SK-N-SH (cell line): ENCODE data around the gene MED27. TPM values are rescaled to one million over a fixed set of nuclear protein-coding genes. Genes with fewer than 3 reads are reported as not detected.

Experiments
- CTCF ChIA-PET: fragments of 300-600, 350-600 bp; formaldehyde crosslinking; extraction: SDS; loops from one replicate; lab custom pipeline; 2021; lab: Yijun Ruan, JAX
- POLR2A ChIA-PET: fragments of 350-600 bp; sonication (Branson Sonifier 250); formaldehyde crosslinking; extraction: SDS; loops from one replicate; lab custom pipeline; 2020; ENCODE audit warnings: antibody characterized with exemption, inconsistent platforms; lab: Yijun Ruan, JAX
- DNase-seq: peaks from one replicate; pipeline ENCODE4 v3.0.0; 2012
- H2AFZ ChIP-seq: fragments of 200-600 bp; sonication (generic); 2 replicates; pipeline ENCODE4 v1.8.1; 2016; ENCODE audit warnings: antibody characterized with exemption, mild to moderate bottlenecking, low read depth
- H3F3A ChIP-seq: fragments of 200-600 bp; sonication (generic); replicated peaks from 2 replicates; pipeline ENCODE3; 2016; ENCODE audit warnings: antibody characterized with exemption, mild to moderate bottlenecking; ENCODE audit not compliant: insufficient read depth
- H3K27ac ChIP-seq, 2 experiments: fragments of 200-500 bp in 1 of 2; fragments of 200-600 bp in 1 of 2; sonication (Bioruptor generic) in 1 of 2; sonication (generic), shearing (Covaris generic) in 1 of 2; 2 replicates each; pipeline versions ENCODE4 v1.5.1 to v1.6.1; 2014 to 2016; ENCODE audit warnings: low read depth in 2 of 2, inconsistent platforms in 1 of 2, low read length in 1 of 2, mild to moderate bottlenecking in 1 of 2, mixed read lengths in 1 of 2
- H3K27me3 ChIP-seq: fragments of 200-600 bp; sonication (generic), shearing (Covaris generic); 2 replicates; pipeline ENCODE4 v1.6.1; 2016; ENCODE audit warnings: mixed run types; ENCODE audit not compliant: insufficient read depth
- H3K36me3 ChIP-seq, 2 experiments: fragments of 200-500 bp in 1 of 2; fragments of 200-600 bp in 1 of 2; sonication (Bioruptor generic) in 1 of 2; sonication (generic) in 1 of 2; replicated peaks in 1 of 2; 2 replicates each; pipeline versions ENCODE3 to v1.5.1; 2014 to 2016; ENCODE audit warnings: low read length in 1 of 2, mild to moderate bottlenecking in 1 of 2; ENCODE audit not compliant: insufficient read depth in 2 of 2, control insufficient read depth in 1 of 2
- H3K4me1 ChIP-seq, 2 experiments: fragments of 200-500 bp in 1 of 2; fragments of 200-600 bp in 1 of 2; sonication (Bioruptor generic) in 1 of 2; sonication (generic), shearing (Covaris generic) in 1 of 2; 2 replicates each; pipeline versions ENCODE4 v1.5.1 to v1.6.1; 2014 to 2016; ENCODE audit warnings: low read depth in 1 of 2, low read length in 1 of 2, mixed run types in 1 of 2; ENCODE audit not compliant: insufficient read depth in 2 of 2, control insufficient read depth in 1 of 2
- H3K4me2 ChIP-seq: fragments of 200-600 bp; sonication (generic), shearing (Covaris generic); 2 replicates; pipeline ENCODE4 v1.6.1; 2017; ENCODE audit warnings: mixed run types
- H3K4me3 ChIP-seq, 2 experiments: fragments of 200-500 bp in 1 of 2; fragments of 200-600 bp in 1 of 2; sonication (Bioruptor generic) in 1 of 2; sonication (generic), shearing (Covaris generic) in 1 of 2; 2 replicates each; pipeline versions ENCODE4 v1.5.1 to v1.8.1; 2014 to 2016; ENCODE audit warnings: low read depth in 2 of 2, inconsistent platforms in 1 of 2, low read length in 1 of 2, mild to moderate bottlenecking in 1 of 2, mixed read lengths in 1 of 2, moderate library complexity in 1 of 2
- H3K79me2 ChIP-seq: fragments of 200-600 bp; sonication (generic); 2 replicates; pipeline ENCODE4 v1.8.1; 2017; ENCODE audit warnings: mild to moderate bottlenecking; ENCODE audit not compliant: insufficient read depth
- H3K9ac ChIP-seq: fragments of 200-600 bp; sonication (generic); 2 replicates; pipeline ENCODE4 v1.6.1; 2017; ENCODE audit warnings: mixed run types
- H3K9me2 ChIP-seq: fragments of 200-600 bp; sonication (generic); 2 replicates; pipeline ENCODE4 v1.6.1; 2017; ENCODE audit warnings: mixed run types
- H3K9me3 ChIP-seq: fragments of 200-600 bp; sonication (generic); 2 replicates; pipeline ENCODE4 v1.6.1; 2017; ENCODE audit warnings: mixed run types, mild to moderate bottlenecking, moderate library complexity
- H4K20me1 ChIP-seq: fragments of 200-600 bp; sonication (generic); 2 replicates; pipeline ENCODE4 v1.6.1; 2017; ENCODE audit warnings: mild to moderate bottlenecking, mixed run types; ENCODE audit not compliant: insufficient read depth
- CHD2 ChIP-seq: fragments of 150-350 bp; IDR thresholded peaks from 2 replicates; pipeline ENCODE4 v1.6.1; 2018; ENCODE audit warnings: low read length; ENCODE audit not compliant: partially characterized antibody
- EZH2phosphoT487 ChIP-seq: fragments of 200-600 bp; sonication (generic); IDR thresholded peaks from 2 replicates; pipeline ENCODE4 v1.6.1; 2017; ENCODE audit warnings: low read depth, mixed run types, mild to moderate bottlenecking, antibody characterized with exemption, moderate library complexity, borderline replicate concordance
- FOXJ3 ChIP-seq: sonication (generic); formaldehyde crosslinking; IDR thresholded peaks from 2 replicates; pipeline ENCODE4 v1.5.1; 2020; ENCODE audit warnings: mild to moderate bottlenecking, missing genetic modification reagents
- GABPA ChIP-seq: IDR thresholded peaks from 2 replicates; pipeline ENCODE4 v1.4.0; 2012; ENCODE audit warnings: low read depth, mild to moderate bottlenecking
- MEF2A ChIP-seq: IDR thresholded peaks from 2 replicates; pipeline ENCODE4 v1.4.0; 2012; ENCODE audit warnings: low read depth, borderline replicate concordance
- MXI1 ChIP-seq: IDR thresholded peaks from 2 replicates; pipeline ENCODE4 v1.6.1; 2012; ENCODE audit warnings: mild to moderate bottlenecking, low read depth, low read length, improper control_type of control experiment
- POLR2AphosphoS5 ChIP-seq: IDR thresholded peaks from 2 replicates; pipeline ENCODE4 v1.6.1; 2012; ENCODE audit warnings: low read depth, low read length
- RAD21 ChIP-seq: IDR thresholded peaks from 2 replicates; pipeline ENCODE4 v1.6.1; 2012; ENCODE audit warnings: mild to moderate bottlenecking, low read length
- RCOR1 ChIP-seq: fragments of 150-350 bp; IDR thresholded peaks from 2 replicates; pipeline ENCODE4 v1.6.1; 2017; ENCODE audit warnings: antibody characterized with exemption, low read length
- RFX5 ChIP-seq: IDR thresholded peaks from 2 replicates; pipeline ENCODE4 v1.6.1; 2012; ENCODE audit warnings: mild to moderate bottlenecking, improper control_type of control experiment, low read length
- RXRA ChIP-seq: IDR thresholded peaks from 2 replicates; pipeline ENCODE4 v1.4.0; 2012; ENCODE audit warnings: low read depth, mild to moderate bottlenecking, borderline replicate concordance
- SMC3 ChIP-seq: IDR thresholded peaks from 2 replicates; pipeline ENCODE4 v1.6.1; 2012; ENCODE audit warnings: low read depth, low read length, improper control_type of control experiment
- ZBTB33 ChIP-seq: IDR thresholded peaks from 2 replicates; pipeline ENCODE4 v1.4.0; 2012; ENCODE audit warnings: low read depth, borderline replicate concordance
- WGBS: methylation state at CpG from one replicate; pipeline ENCODE4 v1.1.6; 2017; ENCODE audit warnings: low lambda C conversion rate; 5-methylcytosine and 5-hydroxymethylcytosine counted together
- polyA plus RNA-seq, 3 experiments: library from polyadenylated mRNA; depleted of rRNA; stranded (reverse); fragments of >200 nt; gene quantifications; 2 replicates each; pipeline ENCODE4 v1.2.3, GENCODE V29; 2012
- TF ChIP-seq, protein P1 (sequence below): IDR thresholded peaks from 2 replicates; pipeline ENCODE4; 2012
- TF ChIP-seq, protein P2 (sequence below): IDR thresholded peaks from 2 replicates; pipeline ENCODE4 v1.4.0; 2012; ENCODE audit warnings: low read depth

The MED27 gene
- polyA plus RNA-seq, 1 of the 3 experiments (the other 2 are of a cell fraction) = 35.0 TPM

DNA sequence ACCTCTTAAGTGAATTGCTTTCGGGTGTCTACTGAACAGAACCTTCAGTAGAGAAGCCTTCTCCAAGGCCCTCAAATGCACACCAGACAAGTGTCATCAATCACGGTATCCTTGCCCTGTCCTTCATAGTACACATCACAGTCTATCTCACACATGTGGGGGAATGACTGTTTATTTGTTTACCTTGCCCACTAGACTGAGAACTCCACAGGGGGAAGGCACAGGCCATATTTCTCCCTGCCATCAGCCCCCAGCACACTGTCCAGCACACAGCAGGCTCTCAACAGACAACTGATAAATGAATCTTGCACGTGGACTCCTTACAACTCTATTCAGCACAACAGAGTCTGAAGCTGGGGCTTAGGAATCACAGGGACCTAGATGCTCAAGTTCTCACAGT, 128.5 kb downstream of the MED27 start:
- no peaks in the 10 kb centered on the region for H3K9me2 ChIP-seq
- no peaks in the 10 kb centered on the region for H3K79me2 ChIP-seq
- H4K20me1 ChIP-seq = no peaks in the 10 kb centered on the region
- H2AFZ ChIP-seq = no peak overlapping the region
- no peaks in the 10 kb centered on the region for H3F3A ChIP-seq
- H3K27me3 ChIP-seq = no peaks in the 10 kb centered on the region
- CTCF ChIA-PET = interaction anchor here (0.8 to 1.7 kb wide), 4 partner anchors 11 to 231 kb away, joined by 3 to 6 read pairs (median 3); no protein-coding TSS in a partner anchor
- no peak overlapping the region for H3K4me2 ChIP-seq
- TF ChIP-seq GABPA (no peak), MXI1 (no peak), EZH2phosphoT487 (no peak)
- peak overlapping the region in 1 of 2 experiments; percentile 71; a peak in 2 of 4 replicates for H3K27ac ChIP-seq
- H3K36me3 ChIP-seq = peaks cover 0 to 4% of the 10 kb centered on the region in 2 experiments
- POLR2A ChIA-PET = interaction anchor here (0.6 to 1.0 kb wide), 2 partner anchors 41 to 83 kb away, joined by 3 read pairs; no protein-coding TSS in a partner anchor
- H3K4me1 ChIP-seq = peaks cover 0 to 16% of the 10 kb centered on the region in 2 experiments; a peak in 2 of 4 replicates
- no peaks in the 10 kb centered on the region for H3K9me3 ChIP-seq
- 100% methylated on average over 3 of the region's 3 CpGs for WGBS
- DNase-seq = no peak
- no peak overlapping the region for H3K9ac ChIP-seq
- H3K4me3 ChIP-seq = no peak overlapping the region

DNA sequence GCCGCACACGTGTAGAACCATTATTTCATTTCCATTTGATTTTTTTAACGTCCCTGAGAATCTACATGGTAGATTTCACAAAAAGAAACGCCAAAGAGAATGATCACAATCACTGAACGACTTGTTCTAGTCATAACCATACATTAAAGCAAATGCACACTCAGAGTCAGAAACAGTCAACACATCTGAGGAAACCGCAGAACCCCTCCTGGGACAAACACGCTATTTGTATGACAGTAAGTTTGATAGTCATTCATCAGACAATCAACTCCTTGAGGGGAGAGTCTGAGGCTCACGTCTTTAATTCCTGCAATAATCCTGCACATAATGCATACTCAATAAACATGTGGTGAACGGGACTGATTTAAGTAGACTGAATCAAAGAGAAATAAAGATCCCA, 129.2 kb downstream of the MED27 start:
- POLR2A ChIA-PET = no interaction called here
- Histone ChIP-seq H3K4me3 (no peak overlapping the region), H2AFZ (no peak overlapping the region), H4K20me1 (no peaks in the 10 kb centered on the region), H3K9me3 (no peaks in the 10 kb centered on the region), H3K4me1 (peaks cover 0 to 16% of the 10 kb centered on the region in 2 experiments; a peak in 2 of 4 replicates), H3K4me2 (no peak overlapping the region), H3K9ac (no peak overlapping the region), H3F3A (no peaks in the 10 kb centered on the region), H3K36me3 (peaks cover 0 to 4% of the 10 kb centered on the region in 2 experiments), H3K79me2 (no peaks in the 10 kb centered on the region), H3K9me2 (no peaks in the 10 kb centered on the region), H3K27me3 (no peaks in the 10 kb centered on the region), H3K27ac (no peak overlapping the region)
- no peak for TF ChIP-seq CHD2
- no peak for TF ChIP-seq SMC3
- TF ChIP-seq ZBTB33 = no peak
- TF ChIP-seq MEF2A = no peak
- no peak for TF ChIP-seq FOXJ3 (CRISPR knock-in tag)
- TF ChIP-seq POLR2AphosphoS5 = no peak
- no peak for DNase-seq
- WGBS = 93% methylated on average over 9 of the region's 9 CpGs
- CTCF ChIA-PET = no interaction called here

GRCh38 chr9:131946180-131946579, 133.5 kb downstream of the MED27 start:
- Histone ChIP-seq H3F3A (no peaks in the 10 kb centered on the region), H3K4me2 (no peak overlapping the region), H3K9me2 (no peaks in the 10 kb centered on the region), H3K4me1 (peaks cover 0 to 3% of the 10 kb centered on the region in 2 experiments; a peak in 2 of 4 replicates), H3K9ac (no peak overlapping the region), H3K36me3 (peaks cover 0 to 4% of the 10 kb centered on the region in 2 experiments), H3K9me3 (no peaks in the 10 kb centered on the region), H3K27me3 (no peaks in the 10 kb centered on the region), H3K4me3 (no peak overlapping the region), H3K27ac (no peak overlapping the region), H4K20me1 (no peaks in the 10 kb centered on the region), H3K79me2 (no peaks in the 10 kb centered on the region), H2AFZ (no peak overlapping the region)
- TF ChIP-seq RCOR1 (no peak), RAD21 (no peak), FOXJ3 (CRISPR knock-in tag) (no peak), POLR2AphosphoS5 (no peak), RXRA (no peak), SMC3 (no peak), RFX5 (no peak)
- TF ChIP-seq, protein P1, sequence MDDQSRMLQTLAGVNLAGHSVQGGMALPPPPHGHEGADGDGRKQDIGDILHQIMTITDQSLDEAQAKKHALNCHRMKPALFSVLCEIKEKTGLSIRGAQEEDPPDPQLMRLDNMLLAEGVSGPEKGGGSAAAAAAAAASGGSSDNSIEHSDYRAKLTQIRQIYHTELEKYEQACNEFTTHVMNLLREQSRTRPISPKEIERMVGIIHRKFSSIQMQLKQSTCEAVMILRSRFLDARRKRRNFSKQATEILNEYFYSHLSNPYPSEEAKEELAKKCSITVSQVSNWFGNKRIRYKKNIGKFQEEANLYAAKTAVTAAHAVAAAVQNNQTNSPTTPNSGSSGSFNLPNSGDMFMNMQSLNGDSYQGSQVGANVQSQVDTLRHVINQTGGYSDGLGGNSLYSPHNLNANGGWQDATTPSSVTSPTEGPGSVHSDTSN = no peak
- TF ChIP-seq, protein P2, sequence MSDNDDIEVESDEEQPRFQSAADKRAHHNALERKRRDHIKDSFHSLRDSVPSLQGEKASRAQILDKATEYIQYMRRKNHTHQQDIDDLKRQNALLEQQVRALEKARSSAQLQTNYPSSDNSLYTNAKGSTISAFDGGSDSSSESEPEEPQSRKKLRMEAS = no peak
- DNase-seq = no peak
- 98% methylated on average over 2 of the region's 2 CpGs for WGBS
- POLR2A ChIA-PET = no interaction called here
- CTCF ChIA-PET = no interaction called here
